Liver (tissue), 9 donors: ENCODE results near the gene TEFM. TPM values are rescaled to one million over a fixed set of nuclear protein-coding genes. Genes with fewer than 3 reads are reported as not detected.
"Not testable (repeated sequence)": the region's sequence is repeated elsewhere in the genome, so short reads cannot be mapped to it uniquely, and the experiment has no call there.

Experiments
- DNase-seq: peaks from one replicate; pipeline ENCODE4 v3.0.0-alpha.2; 2017; ENCODE audit warnings: low spot score
- H3K27ac ChIP-seq, 2 donors: one replicate each; pipeline ENCODE4 v1.7.0; 2013; ENCODE audit warnings: inconsistent platforms in 2 of 2, low read length in 2 of 2, control low read depth in 1 of 2, low read depth in 1 of 2, mild to moderate bottlenecking in 1 of 2
- H3K27me3 ChIP-seq, 4 donors: one replicate each; pipeline versions ENCODE4 v1.6.1 to v1.7.0; 2013; ENCODE audit warnings: low read length in 3 of 4, inconsistent platforms in 1 of 4, mild to moderate bottlenecking in 1 of 4, moderate library complexity in 1 of 4; ENCODE audit not compliant: control insufficient read depth in 4 of 4, insufficient read depth in 4 of 4
- H3K36me3 ChIP-seq, 4 donors: one replicate each; pipeline versions ENCODE4 v1.6.1 to v1.7.0; 2013; ENCODE audit warnings: low read length in 3 of 4, mild to moderate bottlenecking in 3 of 4, low read depth in 1 of 4, moderate library complexity in 1 of 4; ENCODE audit not compliant: control insufficient read depth in 4 of 4, insufficient read depth in 3 of 4
- H3K4me1 ChIP-seq, 4 donors: one replicate each; pipeline versions ENCODE4 v1.6.1 to v1.7.0; 2013; ENCODE audit warnings: low read length in 3 of 4, mild to moderate bottlenecking in 3 of 4, moderate library complexity in 1 of 4; ENCODE audit not compliant: control insufficient read depth in 4 of 4, insufficient read depth in 4 of 4
- H3K4me3 ChIP-seq, 3 donors: one replicate each; pipeline versions ENCODE4 v1.6.1 to v1.7.0; 2013; ENCODE audit warnings: low read length in 3 of 3, control low read depth in 1 of 3, low read depth in 1 of 3, mild to moderate bottlenecking in 1 of 3
- H3K9ac ChIP-seq, 2 donors: one replicate each; pipeline ENCODE4 v1.7.0; 2013; ENCODE audit warnings: low read length in 2 of 2, mild to moderate bottlenecking in 2 of 2, moderate library complexity in 2 of 2, control low read depth in 1 of 2, low read depth in 1 of 2
- H3K9me3 ChIP-seq, 4 donors: one replicate each; pipeline versions ENCODE4 v1.6.1 to v1.7.0; 2013; ENCODE audit warnings: low read length in 3 of 4; ENCODE audit not compliant: control insufficient read depth in 4 of 4
- CTCF ChIP-seq: fragments of 150-350 bp; IDR thresholded peaks from 2 replicates; pipeline ENCODE4 v1.5.1; 2017; ENCODE audit warnings: improper control_type of control experiment, low read depth, low read length; ENCODE audit not compliant: missing input control
- EGR1 ChIP-seq, 2 donors: IDR thresholded peaks; 2 replicates each; pipeline ENCODE4 v1.6.1; 2016 to 2018; ENCODE audit warnings: antibody characterized with exemption in 2 of 2, low read depth in 2 of 2
- FOXA1 ChIP-seq: IDR thresholded peaks from 2 replicates; pipeline ENCODE4 v1.6.1; 2016; ENCODE audit warnings: antibody characterized with exemption
- GABPA ChIP-seq, 2 donors: IDR thresholded peaks in 1 of 2; conservative IDR thresholded peaks in 1 of 2; 2 replicates each; pipeline ENCODE4 v1.6.1; 2016; ENCODE audit warnings: antibody characterized with exemption in 2 of 2, mild to moderate bottlenecking in 1 of 2, moderate library complexity in 1 of 2
- JUND ChIP-seq, 2 donors: IDR thresholded peaks; 2 replicates each; pipeline ENCODE4 v1.6.1; 2016; ENCODE audit warnings: antibody characterized with exemption in 2 of 2
- NR2F2 ChIP-seq: IDR thresholded peaks from 2 replicates; pipeline ENCODE4 v1.6.1; 2016; ENCODE audit warnings: antibody characterized with exemption
- SP1 ChIP-seq: IDR thresholded peaks from 2 replicates; pipeline ENCODE4 v1.6.1; 2018; ENCODE audit warnings: antibody characterized with exemption, mild to moderate bottlenecking
- TAF1 ChIP-seq: conservative IDR thresholded peaks from 2 replicates; pipeline ENCODE4 v1.6.1; 2016; ENCODE audit warnings: antibody characterized with exemption, mild to moderate bottlenecking
- YY1 ChIP-seq: IDR thresholded peaks from 2 replicates; pipeline ENCODE4 v1.6.1; 2016; ENCODE audit warnings: antibody characterized with exemption, mild to moderate bottlenecking
- ZBTB33 ChIP-seq: IDR thresholded peaks from 2 replicates; pipeline ENCODE4 v1.6.1; 2016; ENCODE audit warnings: antibody characterized with exemption
- WGBS: extraction: QIAGEN DNeasy Blood & Tissue Kit; methylation state at CpG from one replicate; pipeline ENCODE4 v1.1.7; 2013; 5-methylcytosine and 5-hydroxymethylcytosine counted together
- polyA plus RNA-seq, 2 donors: library from polyadenylated mRNA; stranded (reverse) in 1 of 2; unstranded in 1 of 2; fragments of 200-250 nt in 1 of 2; fragments of >200 nt in 1 of 2; fragmentation: Nextera tagmentation in 1 of 2; extraction: Ambion mirVana in 1 of 2; gene quantifications; one replicate each; pipeline versions ENCODE4 v1.2.1 to v1.2.3, GENCODE V29; 2013 to 2015
- total RNA-seq, 2 donors: library from RNA; depleted of rRNA; stranded (reverse); fragments of >200 nt; gene quantifications; one replicate each; pipeline ENCODE4 v1.2.3, GENCODE V29; 2014
- TF ChIP-seq, protein P1 (sequence below): IDR thresholded peaks from 2 replicates; pipeline ENCODE4 v1.6.1; 2016; ENCODE audit warnings: antibody characterized with exemption
- TF ChIP-seq, protein P2 (sequence below): IDR thresholded peaks from 2 replicates; pipeline ENCODE4 v1.6.1; 2016; ENCODE audit warnings: antibody characterized with exemption, mild to moderate bottlenecking
- donor health status: healthy.
- donor health status: healthy.
- donor health status: healthy.
- donor health status: healthy.
- donor health status: healthy.

TEFM gene
- total and polyA plus RNA-seq, 4 donors = 5.1 to 16.7 (median 10.5) TPM

DNA sequence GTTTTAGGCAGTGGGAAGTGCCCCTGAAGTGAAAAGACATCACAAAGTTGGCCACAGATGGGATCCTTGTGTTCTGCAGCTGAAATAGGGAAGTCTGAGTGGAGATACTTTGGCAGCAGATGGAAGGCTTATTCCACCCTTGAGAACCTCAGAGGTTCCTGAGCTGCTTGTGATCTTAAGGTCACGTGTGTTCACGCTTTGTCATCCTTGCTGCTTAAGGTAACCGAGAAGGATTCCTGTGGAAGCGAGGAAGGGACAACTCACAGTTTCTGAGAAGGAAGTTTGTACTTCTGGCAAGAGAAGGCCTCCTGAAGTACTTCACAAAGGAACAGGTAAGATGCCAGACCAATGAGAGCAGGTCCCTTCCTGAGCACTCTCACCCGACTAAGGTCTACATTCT, 27.9 kb upstream of the TEFM start:
- Histone ChIP-seq H3K27me3 (no peaks in the 10 kb centered on the region), H3K4me3 (no peak overlapping the region), H3K36me3 (peaks cover 0 to 3% (median 0%) of the 10 kb centered on the region in 4 donors), H3K4me1 (no peaks in the 10 kb centered on the region), H3K9me3 (no peaks in the 10 kb centered on the region), H3K9ac (no peak overlapping the region), H3K27ac (no peak overlapping the region)
- WGBS = 73% methylated on average over 5 of the region's 5 CpGs
- no peak for DNase-seq
- TF ChIP-seq, protein P1, sequence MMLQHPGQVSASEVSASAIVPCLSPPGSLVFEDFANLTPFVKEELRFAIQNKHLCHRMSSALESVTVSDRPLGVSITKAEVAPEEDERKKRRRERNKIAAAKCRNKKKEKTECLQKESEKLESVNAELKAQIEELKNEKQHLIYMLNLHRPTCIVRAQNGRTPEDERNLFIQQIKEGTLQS = no peak
- TF ChIP-seq ZBTB33 = no peak
- no peak for TF ChIP-seq YY1
- TF ChIP-seq TAF1 = no peak
- TF ChIP-seq NR2F2 = no peak
- no peak for TF ChIP-seq CTCF
- no peak for TF ChIP-seq GABPA (IDR thresholded peaks at IDR 0.05 in 1 of 2, conservative IDR thresholded peaks at IDR 0.05 in 1 of 2)
- TF ChIP-seq JUND (IDR thresholded peaks at IDR 0.05) = no peak
- TF ChIP-seq FOXA1 = no peak
- TF ChIP-seq, protein P2, sequence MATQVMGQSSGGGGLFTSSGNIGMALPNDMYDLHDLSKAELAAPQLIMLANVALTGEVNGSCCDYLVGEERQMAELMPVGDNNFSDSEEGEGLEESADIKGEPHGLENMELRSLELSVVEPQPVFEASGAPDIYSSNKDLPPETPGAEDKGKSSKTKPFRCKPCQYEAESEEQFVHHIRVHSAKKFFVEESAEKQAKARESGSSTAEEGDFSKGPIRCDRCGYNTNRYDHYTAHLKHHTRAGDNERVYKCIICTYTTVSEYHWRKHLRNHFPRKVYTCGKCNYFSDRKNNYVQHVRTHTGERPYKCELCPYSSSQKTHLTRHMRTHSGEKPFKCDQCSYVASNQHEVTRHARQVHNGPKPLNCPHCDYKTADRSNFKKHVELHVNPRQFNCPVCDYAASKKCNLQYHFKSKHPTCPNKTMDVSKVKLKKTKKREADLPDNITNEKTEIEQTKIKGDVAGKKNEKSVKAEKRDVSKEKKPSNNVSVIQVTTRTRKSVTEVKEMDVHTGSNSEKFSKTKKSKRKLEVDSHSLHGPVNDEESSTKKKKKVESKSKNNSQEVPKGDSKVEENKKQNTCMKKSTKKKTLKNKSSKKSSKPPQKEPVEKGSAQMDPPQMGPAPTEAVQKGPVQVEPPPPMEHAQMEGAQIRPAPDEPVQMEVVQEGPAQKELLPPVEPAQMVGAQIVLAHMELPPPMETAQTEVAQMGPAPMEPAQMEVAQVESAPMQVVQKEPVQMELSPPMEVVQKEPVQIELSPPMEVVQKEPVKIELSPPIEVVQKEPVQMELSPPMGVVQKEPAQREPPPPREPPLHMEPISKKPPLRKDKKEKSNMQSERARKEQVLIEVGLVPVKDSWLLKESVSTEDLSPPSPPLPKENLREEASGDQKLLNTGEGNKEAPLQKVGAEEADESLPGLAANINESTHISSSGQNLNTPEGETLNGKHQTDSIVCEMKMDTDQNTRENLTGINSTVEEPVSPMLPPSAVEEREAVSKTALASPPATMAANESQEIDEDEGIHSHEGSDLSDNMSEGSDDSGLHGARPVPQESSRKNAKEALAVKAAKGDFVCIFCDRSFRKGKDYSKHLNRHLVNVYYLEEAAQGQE = no peak
- TF ChIP-seq EGR1 (IDR thresholded peaks at IDR 0.05; ENCODE audit: low read depth in 2 of 2) = no peak
- no peak for TF ChIP-seq SP1

DNA sequence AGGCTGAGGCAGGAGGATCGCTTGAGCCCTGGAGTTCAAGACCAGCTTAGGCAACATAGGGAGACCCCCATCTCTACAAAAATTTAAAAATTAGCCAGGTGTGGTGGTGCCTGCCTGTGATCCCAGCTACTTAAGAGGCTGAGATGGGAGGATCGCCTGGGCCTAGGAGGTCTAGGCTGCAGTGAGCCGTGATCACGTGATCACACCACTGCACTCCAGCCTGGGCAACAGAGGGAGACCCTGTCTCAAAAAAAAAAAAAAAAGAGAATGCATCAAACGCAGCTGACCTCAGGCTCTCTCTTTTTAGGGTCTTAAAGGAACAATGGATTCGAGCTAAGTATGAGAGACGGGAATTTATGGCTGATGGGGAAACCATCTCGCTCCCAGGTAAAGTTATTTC, 25.5 kb upstream of the TEFM start:
- WGBS = 95% methylated on average over 8 of the region's 8 CpGs
- DNase-seq, H3K4me3 ChIP-seq, H3K4me1 ChIP-seq, H3K9me3 ChIP-seq, H3K9ac ChIP-seq, H3K27ac ChIP-seq, H3K27me3 ChIP-seq, H3K36me3 ChIP-seq: not testable (repeated sequence)
